ENCODE results near the gene GMDS.

Gene GMDS

GRCh38 chr6:1658212-1659005, 587.0 kb downstream of the GMDS start:
- H3K14ac ChIP-seq (ENCODE audit: low read length): no peak overlapping the region
- no peak overlapping the region for H3K4ac ChIP-seq (ENCODE audit: low read depth, low read length)
- H3K4me3 ChIP-seq (ENCODE audit: low read depth, low read length): no peak overlapping the region
- no peak overlapping the region for H4K12ac ChIP-seq (ENCODE audit: low read depth, low read length)
- H3K79me2 ChIP-seq (ENCODE audit: control insufficient read depth, insufficient read depth, low read length, poor library complexity): no peaks in the 10 kb centered on the region
- no CpG with 5 or more reads among the region's 15 CpGs for WGBS (ENCODE audit: extremely low coverage, insufficient coverage, insufficient read length)
- H3K4me1 ChIP-seq (ENCODE audit: control insufficient read depth in 1 of 2, insufficient read depth in 2 of 2, low read length in 2 of 2): no peaks in the 10 kb centered on the region
- no peak overlapping the region for H2AK5ac ChIP-seq (ENCODE audit: low read length)
- H3K18ac ChIP-seq (ENCODE audit: low read length): no peak overlapping the region
- H3K27ac ChIP-seq (ENCODE audit: low read depth, low read length): no peak overlapping the region
- no peak overlapping the region for H3K4me2 ChIP-seq (ENCODE audit: low read length)
- H4K91ac ChIP-seq (ENCODE audit: low read depth, low read length): no peak overlapping the region
- H3K79me1 ChIP-seq (ENCODE audit: low read length): no peaks in the 10 kb centered on the region
- no peaks in the 10 kb centered on the region for H3K9me3 ChIP-seq (ENCODE audit: insufficient read depth, low read depth, low read length)
- H4K8ac ChIP-seq (ENCODE audit: low read depth, low read length): no peak overlapping the region
- DNase-seq: no peak
- H3K9ac ChIP-seq (ENCODE audit: low read length): no peak overlapping the region
- no peak overlapping the region for H2BK12ac ChIP-seq (ENCODE audit: low read length)
- no peak overlapping the region for H2BK5ac ChIP-seq (ENCODE audit: low read depth, low read length, poor library complexity)
- H2AFZ ChIP-seq (ENCODE audit: insufficient read depth, low read length, poor library complexity): no peak overlapping the region
- no peaks in the 10 kb centered on the region for H3K27me3 ChIP-seq (ENCODE audit: insufficient read depth, low read length)
- no peak overlapping the region for H2BK120ac ChIP-seq (ENCODE audit: insufficient read depth, low read length, poor library complexity)
- H3K23ac ChIP-seq (ENCODE audit: low read length): no peak overlapping the region
- no peaks in the 10 kb centered on the region for H3K36me3 ChIP-seq (ENCODE audit: control insufficient read depth in 1 of 2, insufficient read depth in 2 of 2, low read length in 2 of 2)

- WGBS (ENCODE audit: extremely low coverage, insufficient coverage, insufficient read length): no CpG with 5 or more reads among the region's 7 CpGs
- no peaks in the 10 kb centered on the region for H3K4me1 ChIP-seq (ENCODE audit: control insufficient read depth in 1 of 2, insufficient read depth in 2 of 2, low read length in 2 of 2)
- no peaks in the 10 kb centered on the region for H3K79me1 ChIP-seq (ENCODE audit: low read length)
- H3K79me2 ChIP-seq (ENCODE audit: control insufficient read depth, insufficient read depth, low read length, poor library complexity): no peaks in the 10 kb centered on the region
- H3K18ac ChIP-seq (ENCODE audit: low read length): no peak overlapping the region
- no peak overlapping the region for H3K9ac ChIP-seq (ENCODE audit: low read length)
- H2BK120ac ChIP-seq (ENCODE audit: insufficient read depth, low read length, poor library complexity): no peak overlapping the region
- no peak overlapping the region for H2BK5ac ChIP-seq (ENCODE audit: low read depth, low read length, poor library complexity)
- H4K12ac ChIP-seq (ENCODE audit: low read depth, low read length): no peak overlapping the region
- H3K4me3 ChIP-seq (ENCODE audit: low read depth, low read length): no peak overlapping the region
- H3K9me3 ChIP-seq (ENCODE audit: insufficient read depth, low read depth, low read length): no peaks in the 10 kb centered on the region
- H3K4ac ChIP-seq (ENCODE audit: low read depth, low read length): no peak overlapping the region
- no peaks in the 10 kb centered on the region for H3K36me3 ChIP-seq (ENCODE audit: control insufficient read depth in 1 of 2, insufficient read depth in 2 of 2, low read length in 2 of 2)
- no peaks in the 10 kb centered on the region for H3K27me3 ChIP-seq (ENCODE audit: insufficient read depth, low read length)
- DNase-seq: no peak
- no peak overlapping the region for H4K8ac ChIP-seq (ENCODE audit: low read depth, low read length)
- no peak overlapping the region for H3K4me2 ChIP-seq (ENCODE audit: low read length)
- H2BK12ac ChIP-seq (ENCODE audit: low read length): no peak overlapping the region
- H3K27ac ChIP-seq (ENCODE audit: low read depth, low read length): no peak overlapping the region
- H3K23ac ChIP-seq (ENCODE audit: low read length): no peak overlapping the region
- no peak overlapping the region for H2AFZ ChIP-seq (ENCODE audit: insufficient read depth, low read length, poor library complexity)
- no peak overlapping the region for H3K14ac ChIP-seq (ENCODE audit: low read length)
- no peak overlapping the region for H4K91ac ChIP-seq (ENCODE audit: low read depth, low read length)
- no peak overlapping the region for H2AK5ac ChIP-seq (ENCODE audit: low read length)
Observed at GRCh38 chr6:1657771-1658165, 587.6 kb downstream of the GMDS start.

- Histone ChIP-seq H3K27me3 (ENCODE audit: insufficient read depth, low read length) (no peaks in the 10 kb centered on the region), H3K79me2 (ENCODE audit: control insufficient read depth, insufficient read depth, low read length, poor library complexity) (no peaks in the 10 kb centered on the region), H3K4me1 (ENCODE audit: control insufficient read depth in 1 of 2, insufficient read depth in 2 of 2, low read length in 2 of 2) (no peaks in the 10 kb centered on the region), H2BK12ac (ENCODE audit: low read length) (no peak overlapping the region), H3K14ac (ENCODE audit: low read length) (no peak overlapping the region), H3K79me1 (ENCODE audit: low read length) (no peaks in the 10 kb centered on the region), H4K12ac (ENCODE audit: low read depth, low read length) (no peak overlapping the region), H3K9me3 (ENCODE audit: insufficient read depth, low read depth, low read length) (no peaks in the 10 kb centered on the region), H3K18ac (ENCODE audit: low read length) (no peak overlapping the region), H4K91ac (ENCODE audit: low read depth, low read length) (no peak overlapping the region), H3K4me2 (ENCODE audit: low read length) (no peak overlapping the region), H2BK120ac (ENCODE audit: insufficient read depth, low read length, poor library complexity) (no peak overlapping the region), H3K27ac (ENCODE audit: low read depth, low read length) (no peak overlapping the region), H2AK5ac (ENCODE audit: low read length) (no peak overlapping the region), H3K36me3 (ENCODE audit: control insufficient read depth in 1 of 2, insufficient read depth in 2 of 2, low read length in 2 of 2) (no peaks in the 10 kb centered on the region), H2BK5ac (ENCODE audit: low read depth, low read length, poor library complexity) (no peak overlapping the region), H3K23ac (ENCODE audit: low read length) (no peak overlapping the region), H4K8ac (ENCODE audit: low read depth, low read length) (no peak overlapping the region), H3K4ac (ENCODE audit: low read depth, low read length) (no peak overlapping the region), H3K4me3 (ENCODE audit: low read depth, low read length) (no peak overlapping the region), H3K9ac (ENCODE audit: low read length) (no peak overlapping the region), H2AFZ (ENCODE audit: insufficient read depth, low read length, poor library complexity) (no peak overlapping the region)
- no CpG with 5 or more reads among the region's 13 CpGs for WGBS (ENCODE audit: extremely low coverage, insufficient coverage, insufficient read length)
- peak in 1 of 2 donors; percentile 17 for DNase-seq
Observed at GRCh38 chr6:1657116-1657770, 588.2 kb downstream of the GMDS start.

- no peak overlapping the region for H3K9ac ChIP-seq (ENCODE audit: low read length)
- H4K12ac ChIP-seq (ENCODE audit: low read depth, low read length): no peak overlapping the region
- no CpG with 5 or more reads among the region's 4 CpGs for WGBS (ENCODE audit: extremely low coverage, insufficient coverage, insufficient read length)
- H3K79me2 ChIP-seq (ENCODE audit: control insufficient read depth, insufficient read depth, low read length, poor library complexity): no peaks in the 10 kb centered on the region
- H2AFZ ChIP-seq (ENCODE audit: insufficient read depth, low read length, poor library complexity): no peak overlapping the region
- H3K36me3 ChIP-seq (ENCODE audit: control insufficient read depth in 1 of 2, insufficient read depth in 2 of 2, low read length in 2 of 2): no peaks in the 10 kb centered on the region
- H3K27me3 ChIP-seq (ENCODE audit: insufficient read depth, low read length): no peaks in the 10 kb centered on the region
- peaks cover 2% of the 10 kb centered on the region for H3K9me3 ChIP-seq (ENCODE audit: insufficient read depth, low read depth, low read length)
- no peak overlapping the region for H3K23ac ChIP-seq (ENCODE audit: low read length)
- H3K27ac ChIP-seq (ENCODE audit: low read depth, low read length): no peak overlapping the region
- DNase-seq: no peak
- no peak overlapping the region for H2BK12ac ChIP-seq (ENCODE audit: low read length)
- no peak overlapping the region for H2BK5ac ChIP-seq (ENCODE audit: low read depth, low read length, poor library complexity)
- H2AK5ac ChIP-seq (ENCODE audit: low read length): no peak overlapping the region
- H3K18ac ChIP-seq (ENCODE audit: low read length): no peak overlapping the region
- H3K4me3 ChIP-seq (ENCODE audit: low read depth, low read length): no peak overlapping the region
- H3K4me1 ChIP-seq (ENCODE audit: control insufficient read depth in 1 of 2, insufficient read depth in 2 of 2, low read length in 2 of 2): no peaks in the 10 kb centered on the region
- H3K4ac ChIP-seq (ENCODE audit: low read depth, low read length): no peak overlapping the region
- no peak overlapping the region for H2BK120ac ChIP-seq (ENCODE audit: insufficient read depth, low read length, poor library complexity)
- no peak overlapping the region for H4K8ac ChIP-seq (ENCODE audit: low read depth, low read length)
- H3K79me1 ChIP-seq (ENCODE audit: low read length): no peaks in the 10 kb centered on the region
- no peak overlapping the region for H3K4me2 ChIP-seq (ENCODE audit: low read length)
- H4K91ac ChIP-seq (ENCODE audit: low read depth, low read length): no peak overlapping the region
- H3K14ac ChIP-seq (ENCODE audit: low read length): no peak overlapping the region
Observed at GRCh38 chr6:1654054-1654453, 591.4 kb downstream of the GMDS start.
